ENCODE data around the gene LEMD1. TPM values are rescaled to one million over a fixed set of nuclear protein-coding genes. Genes with fewer than 3 reads are reported as not detected.

Gene LEMD1
- total RNA-seq, 2 experiments from 2014 or later = not detected

GRCh38 chr1:205451759-205452164 is 29.9 kb upstream of the LEMD1 start:
- Mint-ChIP-seq H3K36me3 (ENCODE audit: low read depth) (no peaks in the 10 kb centered on the region), H3K27me3 (peaks cover 70% of the 10 kb centered on the region), H3K9me3 (no peaks in the 10 kb centered on the region), H3K27ac (no peak overlapping the region), H3K4me3 (no peak overlapping the region), H3K4me1 (ENCODE audit: low read depth) (peaks cover 9% of the 10 kb centered on the region)
- Histone ChIP-seq H3K4me3 (ENCODE audit: low read length) (no peak overlapping the region), H3K27me3 (ENCODE audit: control insufficient read depth in 1 of 2, insufficient read depth in 2 of 2, low read length in 2 of 2) (peaks cover 49 to 63% of the 10 kb centered on the region in 2 experiments), H3K9me3 (ENCODE audit: control insufficient read depth in 1 of 2, insufficient read depth in 1 of 2, low read length in 2 of 2) (peaks cover 0 to 19% of the 10 kb centered on the region in 2 experiments), H3K36me3 (ENCODE audit: insufficient read depth, low read length) (no peaks in the 10 kb centered on the region), H3K27ac (ENCODE audit: low read depth in 1 of 2, low read length in 2 of 2) (no peak overlapping the region), H3K4me1 (ENCODE audit: insufficient read depth, low read length) (peaks cover 28% of the 10 kb centered on the region)
- intact Hi-C loops (cut with DNase I, micrococcal nuclease) = no loop called here
- DNase-seq = no peak
- TF ChIP-seq CTCF (IDR thresholded peaks at IDR 0.05) = no peak
- ChIA-PET CTCF (no interaction called here), POLR2A (no interaction called here)
- ATAC-seq (ENCODE audit: poor library complexity) = no peak

GRCh38 chr1:205451202-205451601 is 29.3 kb upstream of the LEMD1 start:
- POLR2A ChIA-PET = no interaction called here
- H3K9me3 Mint-ChIP-seq = no peaks in the 10 kb centered on the region
- peaks cover 65% of the 10 kb centered on the region for H3K27me3 Mint-ChIP-seq
- Histone ChIP-seq H3K4me1 (ENCODE audit: insufficient read depth, low read length) (peaks cover 23% of the 10 kb centered on the region), H3K36me3 (ENCODE audit: insufficient read depth, low read length) (no peaks in the 10 kb centered on the region), H3K9me3 (ENCODE audit: control insufficient read depth in 1 of 2, insufficient read depth in 1 of 2, low read length in 2 of 2) (peaks cover 0 to 15% of the 10 kb centered on the region in 2 experiments), H3K27ac (ENCODE audit: low read depth in 1 of 2, low read length in 2 of 2) (no peak overlapping the region), H3K27me3 (ENCODE audit: control insufficient read depth in 1 of 2, insufficient read depth in 2 of 2, low read length in 2 of 2) (peaks cover 44 to 58% of the 10 kb centered on the region in 2 experiments), H3K4me3 (ENCODE audit: low read length) (no peak overlapping the region)
- ATAC-seq (ENCODE audit: poor library complexity) (no peak), DNase-seq (no peak)
- intact Hi-C loops (cut with DNase I, micrococcal nuclease) = no loop called here
- no peak overlapping the region for H3K27ac Mint-ChIP-seq
- no peak for TF ChIP-seq CTCF (IDR thresholded peaks at IDR 0.05)
- peaks cover 9% of the 10 kb centered on the region for H3K4me1 Mint-ChIP-seq (ENCODE audit: low read depth)
- no peaks in the 10 kb centered on the region for H3K36me3 Mint-ChIP-seq (ENCODE audit: low read depth)
- H3K4me3 Mint-ChIP-seq = no peak overlapping the region
- CTCF ChIA-PET = no interaction called here

GRCh38 chr1:205450448-205450847 is 28.6 kb upstream of the LEMD1 start:
- H3K4me3 ChIP-seq (ENCODE audit: low read length) = no peak overlapping the region
- peaks cover 0 to 8% of the 10 kb centered on the region in 2 experiments for H3K9me3 ChIP-seq (ENCODE audit: control insufficient read depth in 1 of 2, insufficient read depth in 1 of 2, low read length in 2 of 2)
- DNase-seq (no peak), ATAC-seq (ENCODE audit: poor library complexity) (no peak)
- peaks cover 15% of the 10 kb centered on the region for H3K4me1 ChIP-seq (ENCODE audit: insufficient read depth, low read length)
- Mint-ChIP-seq H3K27me3 (peaks cover 64% of the 10 kb centered on the region), H3K4me3 (no peak overlapping the region), H3K4me1 (ENCODE audit: low read depth) (peaks cover 4% of the 10 kb centered on the region), H3K36me3 (ENCODE audit: low read depth) (no peaks in the 10 kb centered on the region), H3K27ac (no peak overlapping the region), H3K9me3 (no peaks in the 10 kb centered on the region)
- H3K27ac ChIP-seq (ENCODE audit: low read depth in 1 of 2, low read length in 2 of 2) = no peak overlapping the region
- H3K36me3 ChIP-seq (ENCODE audit: insufficient read depth, low read length) = no peaks in the 10 kb centered on the region
- no peak for TF ChIP-seq CTCF (IDR thresholded peaks at IDR 0.05)
- H3K27me3 ChIP-seq (ENCODE audit: control insufficient read depth in 1 of 2, insufficient read depth in 2 of 2, low read length in 2 of 2) = peaks cover 37 to 50% of the 10 kb centered on the region in 2 experiments
- CTCF ChIA-PET = no interaction called here
- POLR2A ChIA-PET = no interaction called here
- intact Hi-C loops (cut with DNase I, micrococcal nuclease) = no loop called here

Data from CD4-positive, alpha-beta T cell (primary cell).